GM18858 (cell line): ENCODE measurements around the gene NKD1.

ENCODE experiments used
- ATAC-seq: cut with Tn5 transposase; IDR thresholded peaks from one replicate; pipeline ENCODE4 v1.9.1; 2021; ENCODE audit not compliant: unreplicated experiment

The NKD1 gene

DNA sequence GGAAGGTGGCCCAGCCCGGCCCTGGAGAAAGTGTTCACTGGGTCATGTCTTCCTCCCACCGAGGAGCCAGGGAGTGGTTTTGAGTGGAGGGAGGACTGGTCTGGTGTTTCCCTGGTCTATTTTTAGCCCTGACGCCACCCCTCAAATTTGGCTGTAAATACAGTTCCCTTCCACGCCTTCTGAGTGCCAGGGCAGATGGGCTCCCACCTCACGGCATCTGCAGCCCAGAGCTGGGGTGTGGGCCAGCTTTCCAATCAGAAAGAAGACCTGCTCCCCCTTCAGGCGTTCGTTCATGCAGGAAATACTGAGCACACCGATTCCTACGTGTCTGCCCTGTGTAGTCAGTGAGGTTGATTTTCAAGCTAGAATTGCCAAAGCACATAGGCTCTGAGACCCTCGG is 79.2 kb downstream of the NKD1 start:
- ATAC-seq: no peak

DNA sequence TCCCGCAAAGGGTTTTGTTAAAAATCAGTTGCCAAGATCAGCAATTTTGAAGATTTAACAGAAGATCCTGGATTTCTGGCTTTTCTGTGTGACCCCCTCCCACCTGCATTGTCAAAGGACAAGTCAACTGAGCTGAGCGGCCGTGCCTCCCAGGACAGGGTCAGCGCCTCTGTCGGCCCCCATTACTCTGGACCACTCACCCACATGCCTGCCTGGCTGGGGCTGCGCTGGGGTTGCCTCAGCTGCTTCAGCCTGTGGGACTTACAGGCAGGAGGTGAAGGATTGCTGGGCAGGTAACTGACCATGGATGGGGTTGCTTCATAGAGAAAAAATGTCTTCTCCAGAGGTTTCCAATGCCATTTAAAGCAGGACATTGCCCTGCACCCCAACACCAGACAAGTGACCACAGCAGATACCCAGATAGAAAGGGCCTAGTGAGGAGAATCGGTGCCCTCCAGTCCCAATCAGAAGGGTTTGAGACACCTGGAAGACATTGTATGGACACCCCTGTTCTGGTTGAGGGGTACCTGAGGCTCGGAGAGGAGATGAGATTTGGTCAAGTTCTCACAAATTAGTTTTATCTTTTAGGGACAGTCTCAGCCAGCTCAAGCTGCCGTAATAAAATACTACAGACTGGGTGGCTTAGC is 80.1 kb downstream of the NKD1 start:
- ATAC-seq: no peak

DNA sequence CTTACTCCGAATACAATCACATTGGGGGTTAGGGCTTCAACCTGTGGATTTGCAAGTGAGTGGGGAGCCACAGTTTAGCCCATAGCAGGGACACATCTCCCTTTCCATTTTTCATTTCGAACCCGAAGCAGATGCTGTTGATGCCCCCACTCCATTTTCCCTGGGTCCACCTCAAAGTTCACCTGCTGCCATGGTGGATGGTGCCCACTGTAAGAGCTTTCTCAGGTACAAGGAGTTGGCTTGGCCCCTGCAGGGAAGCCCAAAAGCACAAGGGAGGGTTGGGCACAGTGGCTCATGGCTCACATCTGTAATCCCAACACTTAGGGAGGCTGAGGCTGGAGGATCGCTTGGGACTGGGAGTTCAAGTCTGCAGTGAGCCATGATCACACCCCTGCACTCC is 81.1 kb downstream of the NKD1 start:
- ATAC-seq: no peak

DNA sequence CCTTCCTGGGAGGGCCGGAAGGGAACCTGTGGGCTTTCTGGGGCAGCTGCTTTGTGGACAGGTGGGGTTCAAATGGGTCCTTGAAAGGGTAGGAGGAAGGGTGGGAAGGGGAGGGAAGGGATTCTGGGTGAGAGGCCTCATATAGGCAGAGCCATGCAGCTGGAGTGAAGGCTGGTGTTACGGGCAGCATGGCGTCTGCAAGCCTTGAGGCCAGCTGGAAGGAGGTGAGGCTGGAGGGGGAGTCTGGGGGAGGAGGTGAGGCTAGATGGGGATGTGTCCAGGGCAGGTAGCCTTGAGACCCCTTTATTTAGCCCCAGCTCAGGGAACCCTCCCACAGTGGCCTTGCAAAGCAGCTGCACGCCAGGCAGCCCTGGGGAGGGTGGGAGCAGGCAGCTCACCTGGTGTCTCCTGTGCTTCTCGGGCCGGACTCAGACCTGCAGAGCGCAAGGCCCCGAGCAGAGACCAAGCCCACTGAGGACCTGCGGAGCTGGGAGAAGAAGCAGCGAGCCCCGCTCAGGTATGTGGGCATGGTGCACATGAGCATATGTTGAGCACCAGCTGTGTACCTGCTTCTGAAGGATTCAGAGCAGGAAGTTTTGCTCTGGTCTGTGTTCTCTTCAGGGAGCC is 82.3 kb downstream of the NKD1 start:
- ATAC-seq: no peak

DNA sequence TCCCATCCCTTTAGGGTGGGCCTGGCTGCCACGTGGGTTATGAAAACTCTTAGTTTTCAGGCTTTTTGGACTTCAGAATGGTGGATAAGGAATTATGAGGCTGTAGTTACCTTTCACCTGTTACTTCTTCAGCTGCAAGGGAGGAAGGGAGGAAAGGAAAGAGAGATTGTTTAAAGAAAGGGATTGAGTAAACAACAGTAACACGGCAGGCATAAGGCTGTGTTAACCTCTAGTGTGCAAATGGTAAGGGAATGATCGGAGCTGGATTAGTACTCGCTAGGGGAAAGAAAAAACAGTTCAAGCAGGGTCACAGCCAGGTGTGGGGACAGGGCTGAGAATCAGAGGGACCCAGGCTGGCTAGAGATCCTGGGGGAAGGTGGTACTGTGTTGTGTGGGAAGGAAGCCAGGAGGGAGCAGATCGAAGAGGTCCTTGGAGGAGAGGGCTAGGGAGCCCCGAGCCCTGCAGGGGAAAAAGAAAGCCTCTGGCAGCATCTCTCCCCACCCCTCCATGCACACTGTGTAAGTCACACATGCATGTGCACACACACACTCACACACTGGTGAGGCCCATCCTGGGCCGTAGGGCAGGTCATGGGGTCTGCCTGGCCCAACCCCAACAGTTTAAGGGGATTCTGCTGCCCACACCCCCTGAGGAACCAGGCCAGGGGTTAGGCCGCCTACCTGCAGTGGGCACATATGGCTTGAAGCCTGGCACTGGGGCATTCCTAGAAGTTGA is 83.2 kb downstream of the NKD1 start:
- ATAC-seq: no peak

DNA sequence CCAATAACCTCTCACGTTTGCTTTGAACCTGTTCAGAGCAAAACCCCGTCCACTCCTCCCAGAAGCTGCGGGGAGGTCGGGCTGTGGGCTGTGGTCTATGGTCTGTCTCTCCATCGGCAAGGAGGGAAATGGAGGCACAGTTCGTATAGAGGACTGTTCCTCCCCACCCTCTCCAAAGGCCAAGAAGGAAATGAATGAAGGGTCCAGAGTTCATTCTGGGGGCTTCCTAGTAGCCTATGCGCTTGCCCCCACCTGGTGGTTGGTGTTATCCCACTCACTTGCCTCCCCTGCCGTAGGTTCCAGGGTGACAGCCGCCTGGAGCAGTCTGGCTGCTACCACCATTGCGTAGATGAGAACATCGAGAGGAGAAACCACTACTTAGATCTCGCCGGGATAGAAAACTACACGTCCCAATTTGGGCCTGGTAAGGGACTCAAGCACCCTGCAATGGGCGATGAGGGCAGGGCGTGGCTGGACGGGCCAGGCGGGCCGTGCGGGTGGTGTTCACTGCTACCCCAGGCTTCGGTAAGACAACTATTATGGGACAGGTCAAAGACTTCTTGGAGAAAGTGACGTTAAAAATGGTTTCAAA is 83.9 kb downstream of the NKD1 start:
- no peak for ATAC-seq

DNA sequence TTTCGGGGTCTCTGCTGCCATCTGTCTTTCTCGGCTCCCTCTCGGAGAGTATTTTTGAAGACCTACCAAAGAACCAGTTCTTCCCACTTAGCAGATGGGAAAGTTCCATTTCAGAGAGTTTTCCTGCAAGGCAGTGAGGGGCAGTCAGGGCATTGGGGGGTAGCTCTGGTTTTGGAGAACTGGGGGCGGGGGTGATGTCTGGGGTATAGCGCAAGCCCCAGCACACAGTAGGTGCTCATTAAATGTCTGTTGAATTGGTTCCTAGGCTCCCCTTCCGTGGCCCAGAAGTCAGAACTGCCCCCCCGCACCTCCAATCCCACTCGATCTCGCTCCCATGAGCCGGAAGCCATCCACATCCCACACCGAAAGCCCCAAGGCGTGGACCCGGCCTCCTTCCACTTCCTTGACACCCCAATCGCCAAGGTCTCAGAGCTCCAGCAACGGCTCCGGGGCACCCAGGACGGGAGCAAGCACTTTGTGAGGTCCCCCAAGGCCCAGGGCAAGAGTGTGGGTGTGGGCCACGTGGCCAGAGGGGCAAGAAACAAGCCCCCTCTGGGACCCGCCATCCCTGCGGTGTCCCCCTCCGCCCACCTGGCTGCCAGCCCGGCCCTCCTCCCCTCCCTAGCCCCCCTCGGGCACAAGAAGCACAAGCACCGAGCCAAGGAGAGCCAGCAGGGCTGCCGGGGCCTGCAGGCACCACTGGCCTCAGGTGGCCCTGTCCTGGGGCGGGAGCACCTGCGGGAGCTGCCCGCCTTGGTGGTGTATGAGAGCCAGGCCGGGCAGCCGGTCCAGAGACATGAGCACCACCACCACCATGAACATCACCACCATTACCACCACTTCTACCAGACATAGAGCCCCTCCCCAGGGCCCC is 85.0 kb downstream of the NKD1 start:
- ATAC-seq: no peak

DNA sequence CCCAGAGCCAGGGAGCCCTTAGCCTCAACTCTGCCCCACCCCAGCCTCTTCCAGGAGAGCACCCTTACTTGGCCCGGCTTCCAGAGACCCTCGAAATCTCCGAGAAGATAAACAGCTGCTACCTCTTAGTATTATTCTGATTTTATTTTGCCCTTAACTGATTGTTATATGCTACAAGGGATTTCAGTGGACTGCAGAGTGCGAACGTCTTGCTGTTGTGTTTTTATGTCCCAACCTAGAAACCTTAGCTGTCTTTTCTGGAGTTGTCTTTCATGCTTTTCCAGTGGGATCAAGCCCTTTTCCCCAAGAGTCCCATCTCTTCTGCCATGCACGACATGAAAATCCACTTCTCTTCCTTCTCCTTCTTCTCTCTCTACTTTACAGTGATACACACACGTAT is 85.9 kb downstream of the NKD1 start:
- ATAC-seq: no peak

DNA sequence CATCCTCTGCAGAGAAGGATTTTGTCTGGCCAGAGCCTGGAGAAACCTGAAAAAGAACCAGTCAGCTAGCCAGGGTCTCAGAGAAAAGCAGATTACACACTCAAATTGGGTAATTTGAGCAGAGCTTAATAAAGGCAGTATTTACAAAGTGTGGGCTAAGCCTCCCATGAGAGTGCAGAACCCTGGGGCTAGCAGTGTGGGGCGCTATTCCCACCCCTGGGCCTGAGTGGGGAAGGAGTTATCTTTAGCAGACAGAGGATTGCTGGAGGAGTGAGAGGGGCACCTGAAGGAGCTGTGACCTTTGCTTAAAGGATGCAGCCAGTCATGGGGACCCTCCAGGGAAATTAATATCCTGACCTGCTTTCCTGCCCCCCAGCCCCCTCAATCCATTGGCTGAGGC is 86.8 kb downstream of the NKD1 start:
- no peak for ATAC-seq

DNA sequence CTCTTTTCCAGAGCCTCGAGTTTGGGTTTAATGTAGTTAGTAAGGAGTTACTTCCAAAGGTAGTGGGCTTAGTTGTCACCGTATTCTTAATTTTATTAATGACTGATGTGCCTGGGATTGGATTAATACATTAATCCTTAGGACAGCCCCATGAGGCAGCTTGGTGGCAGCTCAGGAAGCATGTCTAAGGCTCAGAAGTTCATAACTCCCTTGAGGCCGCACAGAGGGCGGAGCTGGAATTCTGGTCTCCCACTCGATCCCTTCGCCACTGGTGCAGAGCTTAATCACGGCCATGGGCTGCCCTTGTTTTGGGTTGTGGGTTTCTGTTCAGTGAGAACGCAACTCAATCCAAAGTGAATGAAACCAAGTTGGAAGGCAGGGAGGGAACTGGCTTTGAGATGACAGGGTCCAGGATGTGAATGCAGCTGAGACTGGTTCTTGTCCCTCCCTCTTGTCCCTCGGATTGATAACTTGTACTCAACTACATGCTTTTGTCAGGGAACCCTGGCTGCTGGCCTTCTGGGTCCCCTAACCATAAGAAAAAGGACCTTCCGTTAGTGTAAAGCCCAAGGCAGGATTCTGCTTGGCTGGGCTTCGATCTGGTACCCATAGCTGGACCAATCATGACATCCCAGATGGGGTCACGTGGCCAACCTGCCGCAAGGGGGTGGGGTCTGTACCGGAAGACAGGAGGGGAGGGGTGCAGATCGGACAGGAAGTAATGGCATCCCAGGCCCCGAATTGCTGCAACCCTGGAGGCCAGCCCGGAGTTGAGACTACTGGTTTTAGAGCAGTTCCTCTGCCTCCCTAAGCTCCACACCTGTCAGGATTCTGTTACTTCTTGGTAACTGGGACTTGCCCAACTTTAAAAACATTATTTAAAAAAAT is 87.6 kb downstream of the NKD1 start:
- ATAC-seq: no peak

DNA sequence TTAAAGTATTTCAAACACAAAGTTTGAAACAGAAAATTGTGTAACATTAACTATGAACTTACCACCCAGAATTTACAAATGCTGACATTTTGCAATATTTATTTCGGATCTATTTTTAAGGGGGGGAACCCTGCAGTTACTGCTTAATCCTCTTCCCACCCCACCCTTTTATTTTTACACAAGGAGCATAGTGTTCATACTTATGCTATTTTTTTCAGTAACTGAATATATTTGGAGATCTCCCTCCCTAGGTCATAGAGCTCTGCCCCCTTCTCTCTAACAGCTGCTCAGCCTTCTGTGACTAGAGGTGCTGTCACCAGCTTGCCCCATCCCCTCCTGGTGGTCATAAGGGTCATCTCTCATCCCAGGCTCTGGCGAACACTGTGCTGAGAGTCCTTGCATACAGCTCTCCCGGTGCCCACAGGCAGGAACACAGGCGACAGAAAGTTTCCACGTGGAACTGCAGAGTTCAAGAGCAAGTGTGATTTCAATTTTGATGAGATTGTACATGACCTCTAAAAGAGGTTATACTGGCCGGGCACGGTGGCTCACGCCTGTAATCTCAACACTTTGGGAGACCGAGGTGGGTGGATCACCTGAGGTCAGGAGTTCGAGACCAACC is 88.7 kb downstream of the NKD1 start:
- no peak for ATAC-seq

DNA sequence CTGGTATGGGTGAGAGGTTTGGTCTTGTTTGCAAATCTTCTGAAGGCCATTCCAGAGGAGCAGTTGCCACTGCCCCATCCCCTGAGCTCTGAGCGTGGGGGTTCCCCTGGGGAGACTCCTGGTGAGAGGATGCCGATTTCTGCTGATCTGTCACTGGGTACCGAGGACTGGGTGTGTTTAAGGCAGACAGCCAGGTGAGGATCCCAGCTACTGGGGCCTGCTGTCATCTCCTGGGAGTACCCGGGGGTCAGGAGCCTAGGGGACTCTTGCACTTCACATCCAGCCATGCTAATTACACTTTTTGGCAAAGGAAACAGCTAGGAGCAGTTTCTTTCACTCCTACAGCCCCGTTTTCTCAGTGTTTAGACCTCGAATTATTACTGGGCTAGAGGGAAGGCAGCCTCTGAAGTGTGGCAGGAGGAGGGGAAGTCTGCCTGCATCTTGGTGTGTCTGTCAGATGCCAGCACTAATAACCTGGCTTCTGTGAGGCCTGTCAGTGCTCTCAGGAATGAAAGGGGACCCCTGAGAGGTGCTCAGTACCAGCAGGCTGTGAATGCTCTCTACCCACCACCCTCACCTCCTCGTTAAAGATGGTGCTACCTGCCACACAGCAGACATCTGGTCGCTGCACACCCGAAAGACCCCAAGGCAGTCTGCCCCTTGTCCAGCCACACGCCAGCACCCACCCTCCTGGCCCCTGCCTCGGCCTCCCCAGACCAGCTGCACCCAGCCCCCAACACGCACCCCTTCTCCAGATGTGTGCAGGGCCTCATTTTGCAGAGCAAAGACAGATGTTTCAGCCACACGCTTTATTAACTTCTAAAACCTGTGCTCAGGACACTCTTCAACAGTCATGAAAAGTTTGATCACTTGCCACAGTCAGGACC is 89.8 kb downstream of the NKD1 start:
- ATAC-seq: no peak

DNA sequence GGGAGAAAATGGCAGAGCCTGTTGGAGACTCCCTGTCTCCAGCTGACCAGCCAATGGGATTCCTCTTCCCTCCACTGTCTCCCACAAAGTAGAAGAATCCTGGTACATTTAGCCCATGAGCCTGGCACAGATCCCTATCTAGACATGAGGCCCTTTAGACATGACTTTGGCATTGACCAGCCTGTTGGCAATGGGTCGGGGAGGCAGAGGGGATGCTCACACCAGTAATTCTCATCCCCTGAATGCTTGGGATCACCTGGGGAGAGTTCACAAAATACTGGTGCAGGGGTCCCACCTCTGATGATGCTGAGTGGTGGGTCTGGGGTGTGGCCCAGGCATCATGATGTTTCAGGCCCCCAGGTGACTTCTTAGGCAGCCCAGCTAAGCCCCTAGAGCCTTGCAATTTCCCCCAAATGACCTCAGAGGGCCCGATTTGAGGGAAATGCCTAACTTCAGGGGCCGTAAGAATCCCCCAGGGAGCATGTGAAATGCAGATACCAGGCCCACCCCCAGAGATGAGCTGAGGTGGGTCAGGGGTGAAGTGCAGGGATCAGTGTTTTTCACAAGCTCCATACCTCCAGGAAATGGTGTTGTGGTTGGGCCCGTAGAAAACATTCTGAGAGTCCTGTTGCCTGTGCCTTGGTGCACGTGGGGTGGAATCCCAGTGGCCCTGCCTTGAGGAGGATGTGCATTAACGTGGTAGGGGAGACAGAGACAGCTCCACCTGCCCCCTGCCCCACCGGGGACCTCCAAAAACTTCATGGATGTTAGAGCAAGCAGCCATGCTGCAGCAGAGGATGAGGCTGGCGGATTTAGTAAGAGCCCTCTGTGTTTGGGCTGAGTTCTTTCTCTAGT is 90.8 kb downstream of the NKD1 start:
- ATAC-seq: no peak

DNA sequence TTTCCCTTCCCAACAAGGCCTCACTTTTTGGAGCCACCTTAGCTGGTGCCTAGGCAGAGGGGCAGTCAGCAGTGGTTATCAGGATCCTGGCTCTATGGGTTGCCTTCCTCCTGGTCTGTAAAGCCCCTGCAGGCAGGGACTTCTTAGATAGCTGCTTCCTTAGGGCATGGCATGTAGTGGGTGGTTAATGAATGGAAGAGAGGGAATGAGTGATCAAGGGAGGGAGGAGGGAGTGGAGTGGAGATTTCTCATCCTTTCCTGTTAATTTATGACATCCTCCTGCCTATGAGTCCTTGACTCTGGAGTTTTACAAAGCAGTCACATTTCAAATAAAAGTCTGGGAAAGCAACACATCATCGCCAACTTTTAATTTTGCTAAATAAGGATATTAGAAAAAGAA is 92.2 kb downstream of the NKD1 start:
- no peak for ATAC-seq

DNA sequence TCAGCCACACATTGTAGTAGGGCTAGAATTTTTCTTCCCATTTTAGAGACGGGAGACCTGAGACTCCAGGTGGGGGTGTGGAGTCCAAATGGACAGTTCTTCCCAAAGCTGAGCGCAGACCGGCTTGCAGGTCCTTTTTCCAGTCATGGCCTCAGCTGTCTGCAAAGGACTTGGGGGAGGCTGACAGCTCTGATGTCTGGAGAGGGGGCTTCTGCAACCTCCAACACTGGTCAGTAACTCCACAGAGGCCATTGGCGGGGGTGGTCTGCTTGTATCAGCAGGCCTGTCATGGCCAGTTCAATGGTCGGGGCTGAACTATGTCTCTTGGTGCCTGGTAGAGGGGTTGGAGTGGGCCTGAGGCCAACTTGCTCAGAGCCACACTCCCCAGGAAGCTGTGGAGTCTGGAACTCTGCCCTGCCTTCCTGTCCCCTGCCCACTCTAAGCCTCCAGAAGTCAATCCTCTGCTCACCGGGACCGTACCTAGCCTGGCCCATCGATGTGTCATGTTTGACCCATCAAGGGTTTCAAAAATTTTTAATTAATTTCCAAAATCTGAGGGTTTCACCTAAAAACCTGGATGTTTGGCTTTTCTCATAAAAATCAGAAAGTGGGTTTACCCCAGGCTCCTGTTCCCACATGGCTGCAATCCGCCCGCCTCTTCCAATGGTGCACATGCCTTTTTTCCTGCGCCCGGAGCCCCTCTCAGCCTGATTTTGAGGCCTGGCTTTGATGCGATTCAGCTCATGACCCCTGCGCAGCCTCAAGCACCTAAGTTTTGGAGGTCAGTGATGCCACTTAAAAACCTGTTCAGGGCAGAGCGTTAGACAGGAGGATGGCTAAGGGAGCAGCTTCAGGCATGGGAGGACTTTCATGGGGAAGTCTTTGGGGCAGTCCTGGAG is 93.0 kb downstream of the NKD1 start:
- ATAC-seq: no peak

DNA sequence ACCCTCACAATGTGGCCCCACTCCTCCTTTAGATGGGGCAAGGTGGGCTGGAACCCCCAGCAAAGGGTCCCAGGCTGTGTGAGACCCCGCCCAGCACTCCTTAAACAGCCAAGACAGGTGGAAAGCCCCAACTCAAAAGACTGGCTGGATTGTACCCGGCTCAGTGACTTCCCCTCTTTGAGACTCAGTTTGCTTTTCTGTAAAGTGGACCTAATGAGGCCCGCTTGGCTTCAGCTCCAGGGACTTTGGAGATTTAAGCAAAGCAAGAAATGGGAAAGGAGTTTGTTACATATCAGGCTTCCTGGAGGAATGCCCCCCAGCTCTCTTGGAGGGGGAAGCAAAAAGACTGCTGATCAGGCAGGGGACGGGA is 93.6 kb downstream of the NKD1 start:
- no peak for ATAC-seq

DNA sequence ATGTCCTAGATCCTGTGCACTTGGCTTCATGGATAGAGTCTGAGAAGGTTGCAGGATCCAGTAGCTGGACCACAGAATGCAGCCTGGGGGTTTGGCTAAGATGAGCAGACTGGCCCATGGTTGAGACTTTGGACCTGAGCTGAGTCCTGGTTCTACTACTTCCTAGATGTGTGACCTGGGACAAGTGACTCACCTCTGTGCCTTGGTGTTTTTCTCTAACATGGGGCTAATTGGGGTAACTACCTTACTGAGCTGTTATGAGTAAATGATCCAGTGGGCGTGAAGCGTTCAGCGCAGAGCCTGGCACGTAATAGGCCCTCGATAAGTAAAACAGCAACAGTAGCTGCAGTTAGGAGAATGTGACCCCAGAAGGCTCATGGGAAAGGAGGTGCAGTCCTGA is 94.2 kb downstream of the NKD1 start:
- ATAC-seq: no peak
